ENCODE results near the gene ALK.

- TF ChIP-seq CTCF (conservative IDR thresholded peaks at IDR 0.05; ENCODE audit: low read depth in 2 of 2) (no peak), POLR2AphosphoS5 (IDR thresholded peaks at IDR 0.05; ENCODE audit: low read depth) (no peak), EZH2 (IDR thresholded peaks at IDR 0.05; ENCODE audit: low read depth, unreplicated experiment) (no peak)
Observed at GRCh38 chr2:29146197-29146596, 775.2 kb downstream of the ALK start.
